Brain pericyte (primary cell): Measurements from ENCODE around the gene SERINC5.
"Not testable (repeated sequence)": the region's sequence is repeated elsewhere in the genome, so short reads cannot be mapped to it uniquely, and the experiment has no call there.

ENCODE experiments used
- DNase-seq: peaks from one replicate; pipeline ENCODE4 v3.0.0-alpha.2; 2012; ENCODE audit warnings: low read depth, low spot score

Gene SERINC5

GRCh38 chr5:80103371-80103770 is 152.5 kb downstream of the SERINC5 start:
- DNase-seq: no peak

- DNase-seq: no peak
These were observed 153.9 kb downstream of the SERINC5 start for GRCh38 chr5:80101993-80102392.

- no peak for DNase-seq
These were observed 158.4 kb downstream of the SERINC5 start for GRCh38 chr5:80097451-80097850.

GRCh38 chr5:80094236-80094738 is 161.6 kb downstream of the SERINC5 start:
- no peak for DNase-seq

- DNase-seq: no peak
These were observed 162.1 kb downstream of the SERINC5 start for GRCh38 chr5:80093796-80094195.

- no peak for DNase-seq
These were observed 163.3 kb downstream of the SERINC5 start for GRCh38 chr5:80092486-80093107.

GRCh38 chr5:80091792-80092192 is 164.1 kb downstream of the SERINC5 start:
- not testable (repeated sequence) for DNase-seq

- DNase-seq: no peak
These were observed 165.0 kb downstream of the SERINC5 start for GRCh38 chr5:80090884-80091166.

- peak; percentile 16 for DNase-seq
These were observed 172.6 kb downstream of the SERINC5 start for GRCh38 chr5:80083101-80083890.

GRCh38 chr5:80082731-80083100 is 173.1 kb downstream of the SERINC5 start:
- no peak for DNase-seq

- DNase-seq: no peak
These were observed 173.6 kb downstream of the SERINC5 start for GRCh38 chr5:80082281-80082680.

- DNase-seq: no peak
These were observed 176.9 kb downstream of the SERINC5 start for GRCh38 chr5:80078921-80079320.

- no peak for DNase-seq
These were observed 178.7 kb downstream of the SERINC5 start for GRCh38 chr5:80077051-80077714.

- DNase-seq: no peak
These were observed 179.5 kb downstream of the SERINC5 start for GRCh38 chr5:80076131-80077050.

GRCh38 chr5:80072103-80073073 is 183.5 kb downstream of the SERINC5 start:
- DNase-seq: no peak

GRCh38 chr5:80071510-80072021 is 184.3 kb downstream of the SERINC5 start:
- DNase-seq: no peak

GRCh38 chr5:80070338-80071056 is 185.4 kb downstream of the SERINC5 start:
- no peak for DNase-seq

GRCh38 chr5:80069918-80070318 is 185.9 kb downstream of the SERINC5 start:
- DNase-seq: no peak

- no peak for DNase-seq
These were observed 186.5 kb downstream of the SERINC5 start for GRCh38 chr5:80069251-80069800.
